Keratinocyte (primary cell): ENCODE measurements around the gene NCCRP1. TPM values are rescaled to one million over a fixed set of nuclear protein-coding genes. Genes with fewer than 3 reads are reported as not detected.

Experiments used
- DNase-seq: peaks from one replicate; pipeline ENCODE4 v3.0.0-alpha.2; 2011; ENCODE audit warnings: low read depth, missing footprints, low spot score
- FAIRE-seq: peaks from 2 replicates; lab custom pipeline; 2011; peaks lifted over from hg19 to GRCh38; lab: Jason Lieb, UNC
- H2AFZ ChIP-seq: 2 replicates; pipeline ENCODE4 v1.6.0; 2012; ENCODE audit warnings: low read length, control low read depth, inconsistent platforms; ENCODE audit not compliant: control insufficient read depth
- H3K27ac ChIP-seq: 2 replicates; pipeline ENCODE4 v1.5.1; 2011; ENCODE audit warnings: low read length; ENCODE audit not compliant: control insufficient read depth, insufficient read depth
- H3K27me3 ChIP-seq: 3 replicates; pipeline ENCODE4 v1.6.0; 2011; ENCODE audit warnings: low read length; ENCODE audit not compliant: control insufficient read depth, insufficient read depth; ENCODE audit errors: extremely low read depth
- H3K36me3 ChIP-seq, 2 experiments: 2 replicates in 1 of 2; 3 replicates in 1 of 2; pipeline ENCODE4 v1.5.1; 2011; ENCODE audit warnings: low read length in 2 of 2, mild to moderate bottlenecking in 1 of 2; ENCODE audit not compliant: control insufficient read depth in 2 of 2, insufficient read depth in 2 of 2; ENCODE audit errors: extremely low read depth in 1 of 2
- H3K4me1 ChIP-seq: 3 replicates; pipeline ENCODE4 v1.5.1; 2011; ENCODE audit warnings: low read length; ENCODE audit not compliant: control insufficient read depth, insufficient read depth; ENCODE audit errors: extremely low read depth
- H3K4me2 ChIP-seq: 3 replicates; pipeline ENCODE4 v1.6.0; 2011; ENCODE audit warnings: low read depth, low read length; ENCODE audit not compliant: control insufficient read depth, insufficient read depth; ENCODE audit errors: extremely low read depth
- H3K4me3 ChIP-seq, 3 experiments: fragments of 200-600 bp in 1 of 3; sonication (generic) in 1 of 3; 2 replicates in 2 of 3; 3 replicates in 1 of 3; pipeline ENCODE4 v1.5.1; 2011 to 2016; ENCODE audit warnings: low read length in 3 of 3, mild to moderate bottlenecking in 3 of 3, control low read depth in 2 of 3, inconsistent platforms in 1 of 3, low read depth in 1 of 3, mixed read lengths in 1 of 3, mixed run types in 1 of 3, moderate library complexity in 1 of 3; ENCODE audit not compliant: control insufficient read depth in 2 of 3, insufficient read depth in 2 of 3; ENCODE audit errors: extremely low read depth in 1 of 3
- H3K79me2 ChIP-seq: 2 replicates; pipeline ENCODE4 v1.6.0; 2012; ENCODE audit warnings: low read length; ENCODE audit not compliant: control insufficient read depth, insufficient read depth
- H3K9ac ChIP-seq: 3 replicates; pipeline ENCODE4 v1.6.0; 2011; ENCODE audit warnings: low read length; ENCODE audit not compliant: control insufficient read depth, insufficient read depth; ENCODE audit errors: extremely low read depth
- H3K9me1 ChIP-seq: 3 replicates; pipeline ENCODE4 v1.6.0; 2011; ENCODE audit warnings: low read length; ENCODE audit not compliant: control insufficient read depth, insufficient read depth; ENCODE audit errors: extremely low read depth
- H3K9me3 ChIP-seq: 2 replicates; pipeline ENCODE4 v1.5.1; 2012; ENCODE audit warnings: low read depth, low read length; ENCODE audit not compliant: control insufficient read depth
- H4K20me1 ChIP-seq: 3 replicates; pipeline ENCODE4 v1.6.0; 2011; ENCODE audit warnings: low read length; ENCODE audit not compliant: control insufficient read depth, insufficient read depth; ENCODE audit errors: extremely low read depth
- CTCF ChIP-seq, 3 experiments: IDR thresholded peaks in 1 of 3; conservative IDR thresholded peaks in 1 of 3; optimal IDR thresholded peaks in 1 of 3; 2 replicates in 2 of 3; 3 replicates in 1 of 3; pipeline versions ENCODE3 to v1.5.1; 2011; ENCODE audit warnings: low read length in 3 of 3, mild to moderate bottlenecking in 3 of 3, moderate library complexity in 2 of 3, control low read depth in 1 of 3, inconsistent platforms in 1 of 3; ENCODE audit not compliant: insufficient read depth in 2 of 3; ENCODE audit errors: extremely low read depth in 1 of 3
- EZH2 ChIP-seq: IDR thresholded peaks from one replicate; pipeline ENCODE4 v1.6.1; 2012; ENCODE audit warnings: inconsistent platforms, mild to moderate bottlenecking, low read length, moderate library complexity
- dilution Hi-C: fragments of 300-500 bp; cut with MboI; formaldehyde crosslinking; loops from one replicate; pipeline ENCODE4 v1.7.0; 2020; ENCODE audit warnings: low sequenced_read_pairs; ENCODE audit not compliant: extremely low pct_ligation_motif_present
- polyA plus RNA-seq, 5 experiments: library from polyadenylated mRNA; depleted of rRNA in 3 of 5; stranded (reverse) in 3 of 5; stranded (forward) in 1 of 5; unstranded in 1 of 5; fragments of >200 nt; gene quantifications; 1 replicate in 1 of 5; 2 replicates in 3 of 5; 3 replicates in 1 of 5; pipeline versions ENCODE4 v1.2.1 to v1.2.3, GENCODE V29; 2011 to 2012; ENCODE audit warnings: missing spikeins in 2 of 5, low read depth in 1 of 5, low replicate concordance in 1 of 5

Gene NCCRP1
- polyA plus RNA-seq, 1 donor (not counting 4 experiments of a cell fraction or from before 2014, with no cell fraction given), result 2.3 TPM

- Histone ChIP-seq H2AFZ (no peak overlapping the region), H3K9me1 (no peaks in the 10 kb centered on the region), H3K4me3 (no peak overlapping the region), H3K4me2 (no peak overlapping the region), H3K36me3 (no peaks in the 10 kb centered on the region), H4K20me1 (no peaks in the 10 kb centered on the region), H3K27me3 (peaks cover 5% of the 10 kb centered on the region), H3K9ac (no peak overlapping the region), H3K79me2 (no peaks in the 10 kb centered on the region), H3K27ac (no peak overlapping the region), H3K4me1 (no peaks in the 10 kb centered on the region), H3K9me3 (no peaks in the 10 kb centered on the region)
- dilution Hi-C loops, result no loop called here
- FAIRE-seq, result no peak
- TF ChIP-seq CTCF (optimal IDR thresholded peaks at IDR 0.05 in 1 of 3, IDR thresholded peaks at IDR 0.05 in 1 of 3, conservative IDR thresholded peaks at IDR 0.05 in 1 of 3; ENCODE audit: extremely low read depth in 1 of 3, insufficient read depth in 2 of 3, low read length in 3 of 3) (no peak), EZH2 (no peak)
- DNase-seq, result no peak
Measured at GRCh38 chr19:39238209-39238608, 41.4 kb downstream of the NCCRP1 start.

- DNase-seq (no peak), FAIRE-seq (no peak)
- Histone ChIP-seq H3K4me2 (no peak overlapping the region), H3K4me1 (no peaks in the 10 kb centered on the region), H3K9me3 (no peaks in the 10 kb centered on the region), H2AFZ (no peak overlapping the region), H4K20me1 (no peaks in the 10 kb centered on the region), H3K27ac (no peak overlapping the region), H3K27me3 (peaks cover 5% of the 10 kb centered on the region), H3K9ac (no peak overlapping the region), H3K4me3 (no peak overlapping the region), H3K36me3 (no peaks in the 10 kb centered on the region), H3K79me2 (no peaks in the 10 kb centered on the region), H3K9me1 (no peaks in the 10 kb centered on the region)
- no peak for TF ChIP-seq CTCF (optimal IDR thresholded peaks at IDR 0.05 in 1 of 3, IDR thresholded peaks at IDR 0.05 in 1 of 3, conservative IDR thresholded peaks at IDR 0.05 in 1 of 3; ENCODE audit: extremely low read depth in 1 of 3, insufficient read depth in 2 of 3, low read length in 3 of 3)
- TF ChIP-seq EZH2, result no peak
- dilution Hi-C loops, result no loop called here
Measured at GRCh38 chr19:39238944-39239343, 42.2 kb downstream of the NCCRP1 start.
